ENCODE measurements around the gene ATP8A1.

- no peak for TF ChIP-seq RAD21 (IDR thresholded peaks at IDR 0.05; ENCODE audit: low read length)
- TF ChIP-seq CTCF (conservative IDR thresholded peaks at IDR 0.05; ENCODE audit: low read depth, low read length): no peak
- TF ChIP-seq RFX5 (IDR thresholded peaks at IDR 0.05; ENCODE audit: low read depth, low read length): no peak
- no peak for TF ChIP-seq CEBPB (IDR thresholded peaks at IDR 0.05; ENCODE audit: low read depth, low read length)
- TF ChIP-seq USF2 (IDR thresholded peaks at IDR 0.05; ENCODE audit: low read depth, low read length): no peak
- TF ChIP-seq POLR2A (IDR thresholded peaks at IDR 0.05; ENCODE audit: low read depth, low read length): no peak
- TF ChIP-seq MXI1 (IDR thresholded peaks at IDR 0.05; ENCODE audit: borderline replicate concordance, low read depth, low read length): no peak
- no peak for TF ChIP-seq ELK1 (IDR thresholded peaks at IDR 0.05; ENCODE audit: borderline replicate concordance, low read depth, low read length)
- no peak for TF ChIP-seq CHD1 (IDR thresholded peaks at IDR 0.05; ENCODE audit: low read depth, low read length)
- no peak for TF ChIP-seq RCOR1 (IDR thresholded peaks at IDR 0.05; ENCODE audit: insufficient replicate concordance, low read length)
- TF ChIP-seq SMC3 (IDR thresholded peaks at IDR 0.05; ENCODE audit: low read depth, low read length): no peak
Observed at GRCh38 chr4:42649870-42650269, 7.0 kb downstream of the ATP8A1 start.

Data from IMR-90 (cell line).